Activated T-helper 1 cell treated with anti-CD3 and anti-CD28 coated beads, Interleukin-12 subunit alpha, Interleukin-12 subunit beta, Interleukin-2, Interleukin-4 antibody, amounts not matched to agents 30 ng/mL and 10 ng/mL and 1 ng/mL, durations not matched to agents 14 hours and 24 hours and 36 hours (primary cell): ENCODE data around the gene PRDX1. TPM values are rescaled to one million over a fixed set of nuclear protein-coding genes. Genes with fewer than 3 reads are reported as not detected.

ENCODE experiments used
- DNase-seq: peaks from one replicate; pipeline ENCODE4 v3.0.0; 2021; ENCODE audit warnings: low spot score
- H3K27ac Mint-ChIP-seq: one replicate; pipeline ENCODE4 v1.8.0; 2021; ENCODE audit warnings: mild to moderate bottlenecking, mixed read lengths
- H3K27me3 Mint-ChIP-seq: one replicate; pipeline ENCODE4 v1.8.0; 2022; ENCODE audit warnings: mild to moderate bottlenecking, moderate library complexity, mixed read lengths; ENCODE audit not compliant: insufficient read depth
- H3K36me3 Mint-ChIP-seq: one replicate; pipeline ENCODE4 v1.8.0; 2021; ENCODE audit warnings: low read depth, mixed read lengths
- H3K4me1 Mint-ChIP-seq: one replicate; pipeline ENCODE4 v1.8.0; 2021; ENCODE audit warnings: low read depth, mixed read lengths
- H3K4me3 Mint-ChIP-seq: one replicate; pipeline ENCODE4 v1.8.0; 2021; ENCODE audit warnings: mild to moderate bottlenecking, moderate library complexity, mixed read lengths
- H3K9me3 Mint-ChIP-seq: one replicate; pipeline ENCODE4 v1.8.0; 2021; ENCODE audit warnings: mixed read lengths
- intact Hi-C: fragments of 100-400 bp; cut with micrococcal nuclease; formaldehyde crosslinking; loops from one replicate; pipeline ENCODE4 v1.15.1; 2024
- total RNA-seq: library from RNA; stranded (reverse); gene quantifications from 2 replicates; pipeline ENCODE4 v1.2.3, GENCODE V29; 2022

PRDX1 gene
- total RNA-seq, 1 donor from 2014 or later, result 655 TPM

DNA sequence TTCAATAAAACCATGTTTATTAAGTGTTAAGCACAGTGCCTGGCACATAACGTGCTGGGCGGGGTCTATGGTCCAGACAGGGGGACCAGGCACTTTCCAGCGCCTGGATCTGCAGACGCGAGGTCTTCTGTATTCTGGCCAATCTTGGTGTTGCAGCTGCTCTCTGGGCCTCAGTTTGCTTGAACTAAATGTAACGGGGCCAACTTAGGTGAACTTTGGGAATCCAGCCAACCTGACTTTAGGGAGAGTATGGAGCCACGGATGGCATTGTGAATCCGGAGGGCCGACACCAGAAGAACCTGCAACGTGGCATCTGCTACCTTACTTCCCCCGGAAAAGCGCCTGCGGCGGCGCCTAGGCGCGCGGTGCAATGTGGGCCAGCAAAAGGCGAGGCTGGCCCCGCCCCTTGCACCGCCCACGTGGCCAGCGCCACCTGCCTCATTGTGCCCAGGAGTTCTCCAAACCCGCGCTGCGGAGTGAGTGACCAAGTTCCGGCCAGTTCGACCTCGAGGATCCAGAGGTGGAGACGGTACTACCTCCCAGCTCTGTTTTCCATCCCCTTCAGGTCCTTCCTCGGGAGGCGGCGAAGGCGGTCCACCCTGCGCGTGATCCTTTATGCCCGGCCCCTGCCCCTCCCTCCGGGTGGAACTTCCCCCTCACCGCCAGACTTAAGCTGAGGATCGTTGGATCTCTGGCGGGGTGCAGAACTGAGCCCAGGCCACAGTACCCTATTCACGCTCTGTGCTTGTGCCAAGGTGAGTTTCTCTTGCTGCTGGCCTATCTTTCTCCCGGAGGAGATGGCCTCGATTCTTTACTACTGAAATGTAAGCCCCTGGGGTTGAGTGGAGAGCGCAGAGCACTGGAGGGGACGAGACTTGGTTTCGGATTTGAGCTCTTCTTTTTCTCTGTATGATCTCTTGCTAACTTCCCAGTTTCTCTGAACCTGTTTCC is 29.0 kb upstream of the PRDX1 start, which contains the start of gene AKR1A1:
TSS of gene AKR1A1 (plus strand) at position 426 of the 951 bp plus-strand sequence. CDS start 10,969 bp downstream, outside the sequence.
- Mint-ChIP-seq H3K9me3 (no peaks in the 10 kb centered on the region), H3K27me3 (peaks cover 5% of the 10 kb centered on the region), H3K4me3 (peak within 1 kb of the TSS; percentile 93), H3K4me1 (peaks cover 29% of the 10 kb centered on the region), H3K36me3 (peaks cover 8% of the 10 kb centered on the region), H3K27ac (peak within 1 kb of the TSS; percentile 92)
- intact Hi-C loops, result loop anchor here (1.0 to 2.0 kb wide), 7 partner anchors 20 to 210 kb away; partner anchors contain the start of genes CCDC163, MMACHC, MUTYH and NASP
- DNase-seq, result peak; percentile 85

DNA sequence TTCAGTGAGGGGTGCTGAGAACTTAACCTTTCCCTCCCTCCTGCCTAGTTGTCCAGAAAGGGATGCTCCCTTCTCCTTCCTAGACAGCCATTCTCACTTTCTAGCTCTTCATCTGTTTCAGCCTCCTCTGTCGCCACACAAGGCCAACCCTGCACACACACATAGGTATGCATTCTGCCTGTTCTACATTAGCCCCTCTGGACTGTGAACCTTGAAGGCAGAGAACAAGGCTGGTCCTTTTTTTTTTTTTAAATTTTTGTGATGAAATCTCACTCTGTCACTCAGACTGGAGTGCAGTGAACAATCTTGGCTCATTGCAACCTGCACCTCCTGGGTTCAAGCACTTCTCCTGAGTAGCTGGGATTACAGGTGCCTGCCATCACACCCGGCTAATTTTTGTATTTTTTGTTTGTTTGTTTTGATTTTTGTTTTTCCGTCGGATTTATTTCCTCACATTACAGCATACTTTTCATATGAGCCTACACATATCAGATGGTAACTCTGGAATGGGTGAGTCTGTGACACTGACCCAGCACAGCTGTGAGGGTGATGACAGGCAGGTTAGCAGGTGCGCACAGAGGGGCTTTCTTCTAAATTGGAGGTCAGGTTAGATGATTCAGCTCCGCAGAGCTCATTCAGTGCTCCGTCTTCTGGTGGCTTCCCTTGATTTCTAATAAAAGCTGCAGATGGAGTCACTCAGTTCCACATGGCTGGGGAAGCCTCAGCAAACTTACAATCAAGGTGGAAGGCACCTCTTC is 24.0 kb upstream of the PRDX1 start:
- intact Hi-C loops, result no loop called here
- peaks cover 40% of the 10 kb centered on the region for H3K4me1 Mint-ChIP-seq
- no peak for DNase-seq
- no peaks in the 10 kb centered on the region for H3K9me3 Mint-ChIP-seq
- H3K27me3 Mint-ChIP-seq, result peaks cover 5% of the 10 kb centered on the region
- H3K4me3 Mint-ChIP-seq, result peak overlapping the region; percentile 26
- peak overlapping the region; percentile 80 for H3K27ac Mint-ChIP-seq
- H3K36me3 Mint-ChIP-seq, result no peaks in the 10 kb centered on the region

DNA sequence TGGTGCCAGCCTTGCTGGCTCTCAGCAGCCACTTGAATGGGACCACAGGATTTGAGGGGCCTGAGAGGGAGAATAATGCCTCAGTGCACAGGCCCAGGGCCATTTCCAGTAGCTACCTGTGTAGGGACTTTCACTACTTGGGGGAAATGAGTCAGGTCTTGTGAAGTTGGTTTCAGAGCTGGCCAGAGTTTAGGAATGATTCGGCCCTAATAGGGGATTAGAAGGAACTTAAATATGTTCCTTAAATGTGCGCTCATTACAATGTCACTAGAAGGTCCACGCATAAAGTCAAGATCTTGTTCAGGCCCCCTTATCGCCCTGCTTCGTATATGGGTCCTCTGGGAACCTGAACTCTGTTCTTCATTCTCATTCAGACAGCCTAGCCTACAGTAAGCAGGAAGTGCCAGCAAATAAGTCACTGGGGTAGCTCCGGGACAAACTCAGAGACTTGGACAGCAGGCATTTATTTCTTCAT is 23.4 kb upstream of the PRDX1 start:
- Mint-ChIP-seq H3K27ac (peak overlapping the region; percentile 80), H3K4me3 (peak overlapping the region; percentile 26), H3K36me3 (no peaks in the 10 kb centered on the region), H3K4me1 (peaks cover 40% of the 10 kb centered on the region), H3K27me3 (peaks cover 5% of the 10 kb centered on the region), H3K9me3 (no peaks in the 10 kb centered on the region)
- DNase-seq, result no peak
- intact Hi-C loops, result no loop called here

DNA sequence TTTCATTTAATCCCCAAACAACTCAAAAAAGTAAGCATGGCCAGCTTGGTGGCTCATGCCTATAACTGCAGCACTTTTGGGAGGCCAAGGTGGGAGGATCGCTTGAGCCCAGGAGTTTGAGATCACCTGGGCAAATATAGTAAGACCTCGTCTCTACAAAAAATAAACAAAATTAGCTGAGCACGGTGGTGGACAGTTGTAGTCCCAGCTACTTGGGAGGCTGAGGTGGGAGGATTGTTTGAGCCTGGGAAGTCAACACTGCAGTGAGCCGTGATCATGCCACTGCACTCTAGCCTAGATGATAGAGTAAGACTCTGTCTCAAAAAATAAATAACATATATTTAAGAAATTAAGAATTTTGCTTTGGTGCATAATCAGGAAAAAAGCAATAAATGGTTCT is 22.8 kb upstream of the PRDX1 start:
- intact Hi-C loops, result loop anchor here (1.0 kb wide), 2 partner anchors 23 to 44 kb away; partner anchors contain the start of genes CCDC163, MMACHC and PRDX1
- no peak for DNase-seq
- H3K27me3 Mint-ChIP-seq, result peaks cover 10% of the 10 kb centered on the region
- no peaks in the 10 kb centered on the region for H3K36me3 Mint-ChIP-seq
- peak overlapping the region; percentile 25 for H3K27ac Mint-ChIP-seq
- H3K4me3 Mint-ChIP-seq, result no peak overlapping the region
- peaks cover 39% of the 10 kb centered on the region for H3K4me1 Mint-ChIP-seq
- no peaks in the 10 kb centered on the region for H3K9me3 Mint-ChIP-seq

DNA sequence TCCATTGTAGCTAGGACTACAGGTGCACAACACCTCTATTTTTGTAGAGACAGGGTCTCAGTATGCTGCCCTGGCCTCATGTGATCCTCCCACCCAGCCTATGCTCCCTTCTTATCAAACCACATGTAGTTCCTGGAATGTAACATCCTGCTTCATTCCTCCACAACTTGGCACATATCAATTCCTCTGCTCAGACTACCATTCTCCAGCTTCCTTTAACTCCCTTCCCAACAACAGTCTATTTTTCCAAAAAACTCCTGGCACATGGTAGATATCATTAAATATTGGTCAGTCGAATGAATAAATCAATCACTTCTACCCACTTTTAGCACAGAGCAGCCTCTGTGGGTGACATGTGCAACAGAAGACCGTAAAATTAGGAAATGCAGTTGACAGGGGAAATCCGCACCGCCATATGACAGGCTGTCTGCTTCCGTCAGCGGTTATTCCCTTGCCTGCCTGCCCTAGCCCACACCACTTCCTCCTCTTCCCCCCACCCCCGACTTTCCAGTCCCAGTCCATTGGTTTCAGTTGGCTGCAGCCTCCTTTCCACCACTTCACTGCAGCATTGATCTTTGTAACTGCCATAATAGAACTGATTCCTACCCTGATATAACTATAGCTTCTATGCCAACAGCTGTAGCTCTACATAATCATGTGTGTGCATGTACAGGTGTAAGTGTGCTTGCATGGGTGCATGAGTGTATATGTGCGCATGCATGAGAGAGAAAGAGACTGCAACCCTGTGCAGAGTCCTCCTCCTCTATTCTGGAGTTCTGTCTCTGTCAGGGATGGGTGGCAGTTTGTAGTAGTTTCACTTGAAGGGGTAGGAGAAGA is 22.1 kb upstream of the PRDX1 start:
- no peaks in the 10 kb centered on the region for H3K36me3 Mint-ChIP-seq
- H3K27ac Mint-ChIP-seq, result peak overlapping the region; percentile 54
- H3K27me3 Mint-ChIP-seq, result peaks cover 10% of the 10 kb centered on the region
- H3K4me1 Mint-ChIP-seq, result peaks cover 36% of the 10 kb centered on the region
- peak overlapping the region; percentile 38 for H3K4me3 Mint-ChIP-seq
- DNase-seq, result peak; percentile 75
- no peaks in the 10 kb centered on the region for H3K9me3 Mint-ChIP-seq
- intact Hi-C loops, result loop anchor here (1.0 kb wide), 2 partner anchors 22 to 43 kb away; partner anchors contain the start of genes CCDC163, MMACHC and PRDX1

DNA sequence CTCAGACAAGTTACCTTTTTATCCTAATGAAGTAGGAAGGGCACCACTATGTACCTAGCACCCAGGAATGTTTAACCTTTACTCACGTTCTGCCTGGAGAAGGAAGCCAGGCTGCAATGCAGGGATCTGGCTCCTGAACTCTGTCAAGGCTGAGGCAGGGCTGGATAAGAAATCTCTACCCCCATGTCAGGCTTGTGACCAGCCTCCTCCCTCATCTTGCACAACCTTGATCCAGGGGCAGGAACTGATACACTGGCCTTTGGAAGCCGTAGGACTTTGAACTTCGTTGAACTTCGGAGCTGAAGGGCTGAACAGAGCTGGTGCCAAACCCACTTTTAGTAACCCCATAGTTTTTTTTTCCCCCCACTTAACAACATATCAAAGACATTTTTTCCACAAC is 20.9 kb upstream of the PRDX1 start:
- intact Hi-C loops, result no loop called here
- no peak for DNase-seq
- peaks cover 36% of the 10 kb centered on the region for H3K4me1 Mint-ChIP-seq
- H3K27me3 Mint-ChIP-seq, result peaks cover 10% of the 10 kb centered on the region
- no peak overlapping the region for H3K4me3 Mint-ChIP-seq
- H3K27ac Mint-ChIP-seq, result no peak overlapping the region
- no peaks in the 10 kb centered on the region for H3K9me3 Mint-ChIP-seq
- H3K36me3 Mint-ChIP-seq, result no peaks in the 10 kb centered on the region

DNA sequence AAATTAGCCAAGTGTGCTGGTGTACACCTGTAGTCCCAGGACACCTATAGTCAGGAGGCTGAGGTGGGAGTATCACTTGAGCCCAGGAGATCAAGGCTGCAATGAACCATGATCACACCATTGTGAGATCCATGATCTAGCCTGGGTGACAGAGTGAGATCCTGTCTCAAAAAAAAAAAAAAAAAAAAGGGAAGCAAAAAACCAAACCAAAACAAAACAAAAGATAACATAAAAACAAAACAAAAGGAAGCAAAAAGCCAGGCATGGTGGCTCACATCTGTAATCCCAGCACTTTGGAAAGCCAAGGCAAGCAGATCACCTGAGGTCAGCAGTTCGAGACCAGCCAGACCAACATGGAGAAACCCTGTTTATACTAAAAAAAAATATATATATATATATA is 19.5 kb upstream of the PRDX1 start:
- Mint-ChIP-seq H3K4me1 (peaks cover 46% of the 10 kb centered on the region), H3K27ac (no peak overlapping the region), H3K36me3 (no peaks in the 10 kb centered on the region), H3K27me3 (peaks cover 5% of the 10 kb centered on the region), H3K9me3 (no peaks in the 10 kb centered on the region), H3K4me3 (no peak overlapping the region)
- no peak for DNase-seq
- intact Hi-C loops, result no loop called here

DNA sequence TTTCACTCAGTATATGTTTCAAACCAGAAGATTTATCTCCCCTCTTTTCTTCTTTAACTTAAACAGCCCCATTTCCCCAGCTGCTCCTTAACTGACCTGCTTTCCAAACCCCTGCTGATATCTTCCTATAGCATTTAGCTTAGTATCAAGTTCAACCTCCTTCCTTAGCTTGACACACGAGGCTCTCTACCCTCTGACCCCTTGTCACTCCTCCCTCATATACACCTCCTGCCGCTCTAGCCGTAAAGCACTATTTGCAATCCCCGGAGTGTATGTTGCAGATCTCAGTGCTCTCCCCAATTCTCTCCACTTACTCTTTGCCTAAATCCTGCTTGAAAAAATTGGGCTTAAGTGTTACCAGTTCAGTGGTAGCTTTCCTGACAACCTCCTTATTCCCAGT is 15.2 kb upstream of the PRDX1 start:
- Mint-ChIP-seq H3K36me3 (peaks cover under 1% of the 10 kb centered on the region), H3K9me3 (no peaks in the 10 kb centered on the region), H3K27ac (no peak overlapping the region), H3K4me1 (peaks cover 16% of the 10 kb centered on the region), H3K27me3 (peaks cover 6% of the 10 kb centered on the region), H3K4me3 (no peak overlapping the region)
- intact Hi-C loops, result no loop called here
- DNase-seq, result no peak

DNA sequence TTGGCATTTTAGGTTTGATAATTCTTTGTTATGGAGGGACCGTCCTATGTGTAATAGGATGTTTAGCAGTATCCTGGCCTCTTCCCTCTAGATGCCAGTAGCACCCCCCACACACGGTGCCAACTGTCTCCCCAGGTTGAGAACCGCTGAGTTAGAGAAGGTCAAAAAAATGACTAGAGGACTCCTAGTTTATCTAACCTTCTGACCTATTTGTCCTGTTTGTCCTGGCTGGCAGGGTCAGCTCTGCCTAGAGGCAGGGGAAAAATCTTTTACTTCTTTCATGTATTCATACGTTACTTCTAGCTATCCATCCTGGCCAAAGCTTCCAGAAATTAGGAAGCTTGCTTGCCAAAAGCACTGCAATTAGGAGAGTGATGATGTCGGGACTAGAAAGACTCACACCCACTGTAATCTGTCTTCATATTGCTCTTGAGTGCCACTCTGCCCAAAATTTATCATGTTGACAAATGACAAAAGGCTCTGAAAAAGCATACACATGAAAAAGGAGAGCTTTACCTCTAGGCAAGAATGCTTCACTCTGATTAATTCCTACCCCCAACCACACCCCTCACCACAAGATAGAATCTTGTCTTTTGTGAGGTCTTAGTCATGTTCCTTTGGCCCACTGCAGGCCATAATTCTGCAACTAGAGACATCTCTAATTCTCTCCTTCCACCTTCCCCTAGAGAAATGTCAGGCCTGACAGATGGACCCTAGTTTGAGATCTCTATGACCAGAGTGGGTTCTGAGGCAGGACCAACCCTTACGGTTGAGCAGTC is 14.5 kb upstream of the PRDX1 start:
- no peak overlapping the region for H3K4me3 Mint-ChIP-seq
- intact Hi-C loops, result no loop called here
- H3K36me3 Mint-ChIP-seq, result peaks cover 1% of the 10 kb centered on the region
- no peak for DNase-seq
- H3K9me3 Mint-ChIP-seq, result no peaks in the 10 kb centered on the region
- H3K27ac Mint-ChIP-seq, result no peak overlapping the region
- H3K27me3 Mint-ChIP-seq, result peaks cover 6% of the 10 kb centered on the region
- H3K4me1 Mint-ChIP-seq, result peaks cover 23% of the 10 kb centered on the region

DNA sequence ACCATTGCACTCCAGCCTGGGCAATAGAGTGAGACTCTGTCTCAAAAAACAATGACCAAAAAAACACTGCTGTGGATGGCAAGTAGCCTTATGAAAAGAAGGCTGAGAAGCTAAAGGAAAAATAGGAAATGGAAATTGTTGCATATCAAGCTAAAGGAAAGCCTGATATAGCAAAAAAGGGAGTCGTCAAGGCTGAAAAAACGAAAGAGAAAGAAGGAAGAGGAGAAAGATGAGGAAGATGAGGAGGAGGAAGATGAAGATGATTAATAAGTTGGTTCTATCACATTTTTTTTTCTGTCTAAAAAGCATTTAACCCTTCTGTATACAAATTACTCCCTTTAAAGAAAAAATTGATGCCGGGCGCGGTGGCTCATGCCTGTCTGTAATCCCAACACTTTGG is 10.2 kb upstream of the PRDX1 start:
- peaks cover 3% of the 10 kb centered on the region for H3K27me3 Mint-ChIP-seq
- intact Hi-C loops, result no loop called here
- H3K36me3 Mint-ChIP-seq, result peaks cover 1% of the 10 kb centered on the region
- H3K27ac Mint-ChIP-seq, result peak overlapping the region; percentile 19
- no peaks in the 10 kb centered on the region for H3K9me3 Mint-ChIP-seq
- no peak overlapping the region for H3K4me3 Mint-ChIP-seq
- no peak for DNase-seq
- H3K4me1 Mint-ChIP-seq, result peaks cover 19% of the 10 kb centered on the region

DNA sequence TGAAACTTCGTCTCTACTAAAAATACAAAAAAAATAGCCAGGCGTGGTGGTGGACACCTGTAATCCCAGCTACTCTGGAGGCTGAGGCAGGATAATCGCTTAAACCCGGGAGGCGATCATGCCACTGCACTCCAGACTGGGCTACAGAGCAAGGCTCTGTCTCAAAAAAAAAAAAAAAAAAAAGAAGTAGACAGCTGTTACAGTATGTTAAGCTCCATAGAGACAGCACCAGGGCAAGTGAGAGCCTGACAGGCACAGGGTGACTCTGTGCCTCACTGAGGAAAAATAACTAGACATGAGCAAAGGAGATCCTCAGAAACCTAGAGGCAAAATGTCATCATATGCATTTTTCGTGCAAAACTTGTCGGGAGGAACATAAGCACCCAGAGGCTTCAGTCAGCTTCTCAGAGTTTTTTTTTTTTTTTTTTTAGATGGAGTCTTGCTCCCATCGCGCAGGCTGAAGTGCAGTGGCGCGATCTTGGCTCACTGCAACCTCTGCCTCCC is 9.0 kb upstream of the PRDX1 start:
- H3K4me1 Mint-ChIP-seq, result peaks cover 9% of the 10 kb centered on the region
- intact Hi-C loops, result no loop called here
- no peak overlapping the region for H3K27ac Mint-ChIP-seq
- H3K27me3 Mint-ChIP-seq, result peaks cover 6% of the 10 kb centered on the region
- DNase-seq, result no peak
- H3K4me3 Mint-ChIP-seq, result no peak overlapping the region
- no peaks in the 10 kb centered on the region for H3K9me3 Mint-ChIP-seq
- H3K36me3 Mint-ChIP-seq, result peaks cover 1% of the 10 kb centered on the region
